ENCODE results near the gene NANS.

- no peak for TF ChIP-seq REST (IDR thresholded peaks at IDR 0.05; ENCODE audit: low read depth)
- TF ChIP-seq CEBPB (IDR thresholded peaks at IDR 0.05; ENCODE audit: low read depth): no peak
- TF ChIP-seq JUND (IDR thresholded peaks at IDR 0.05): no peak
- no peak for TF ChIP-seq ZNF274 (IDR thresholded peaks at IDR 0.05; ENCODE audit: low read depth, low read length)
- TF ChIP-seq YY1 (IDR thresholded peaks at IDR 0.05; ENCODE audit: extremely low read depth, insufficient replicate concordance, low read depth, low read length): no peak
- TF ChIP-seq CTCF (IDR thresholded peaks at IDR 0.05 in 2 of 3, conservative IDR thresholded peaks at IDR 0.05 in 1 of 3; ENCODE audit: borderline replicate concordance in 1 of 3, insufficient read depth in 1 of 3, low read depth in 2 of 3, low read length in 2 of 3): no peak
- TF ChIP-seq EGR1 (IDR thresholded peaks at IDR 0.05; ENCODE audit: low read depth): no peak
These were observed 47.1 kb upstream of the NANS start for GRCh38 chr9:98009437-98009836.

All from HCT116 (cell line).